Osteoblast (primary cell): ENCODE data around the gene AATK. TPM values are rescaled to one million over a fixed set of nuclear protein-coding genes. Genes with fewer than 3 reads are reported as not detected.
A peak's percentile ranks its signal among the peaks of the same experiment; 100 is the strongest.
"Not testable (repeated sequence)": the region's sequence is repeated elsewhere in the genome, so short reads cannot be mapped to it uniquely, and the experiment has no call there.

Experiments
- DNase-seq: peaks from one replicate; pipeline ENCODE4 v3.0.0; 2011; ENCODE audit warnings: low spot score, mixed read lengths; ENCODE audit not compliant: insufficient read length; ENCODE audit errors: missing footprints
- H2AFZ ChIP-seq: 2 replicates; pipeline ENCODE4 v1.6.0; 2011; ENCODE audit warnings: mild to moderate bottlenecking, low read length
- H3K27ac ChIP-seq: 2 replicates; pipeline ENCODE4 v1.5.1; 2011; ENCODE audit warnings: mild to moderate bottlenecking, low read depth, low read length, moderate library complexity
- H3K27me3 ChIP-seq: 2 replicates; pipeline ENCODE4 v1.6.0; 2012; ENCODE audit warnings: mild to moderate bottlenecking, control low read depth, inconsistent platforms, low read length, moderate library complexity; ENCODE audit not compliant: insufficient read depth
- H3K36me3 ChIP-seq: 2 replicates; pipeline ENCODE4 v1.5.1; 2011; ENCODE audit warnings: mild to moderate bottlenecking, low read length, control low read depth, moderate library complexity; ENCODE audit not compliant: insufficient read depth
- H3K4me1 ChIP-seq: 2 replicates; pipeline ENCODE4 v1.5.1; 2011; ENCODE audit warnings: mild to moderate bottlenecking, low read length, control low read depth, moderate library complexity; ENCODE audit not compliant: insufficient read depth
- H3K4me2 ChIP-seq: 2 replicates; pipeline ENCODE4 v1.6.0; 2011; ENCODE audit warnings: mild to moderate bottlenecking, low read length; ENCODE audit not compliant: insufficient read depth
- H3K4me3 ChIP-seq: fragments of 200-600 bp; sonication (generic); 3 replicates; pipeline ENCODE4 v1.5.1; 2012; ENCODE audit warnings: mild to moderate bottlenecking, low read length, inconsistent platforms; ENCODE audit not compliant: insufficient read depth
- H3K79me2 ChIP-seq: 2 replicates; pipeline ENCODE4 v1.6.0; 2012; ENCODE audit warnings: mild to moderate bottlenecking, low read length, control low read depth, inconsistent platforms; ENCODE audit not compliant: insufficient read depth
- H3K9me3 ChIP-seq: 2 replicates; pipeline ENCODE4 v1.5.1; 2011; ENCODE audit warnings: low read depth, low read length, control low read depth
- H4K20me1 ChIP-seq: 2 replicates; pipeline ENCODE4 v1.6.0; 2012; ENCODE audit warnings: mild to moderate bottlenecking, low read length, control low read depth; ENCODE audit not compliant: insufficient read depth
- total RNA-seq: library from RNA; depleted of rRNA; stranded (reverse); fragments of >200 nt; gene quantifications from 2 replicates; pipeline ENCODE4 v1.2.3, GENCODE V29; 2012
- TF ChIP-seq, protein P1 (sequence below): IDR thresholded peaks from 2 replicates; pipeline ENCODE4 v1.5.1; 2011; ENCODE audit warnings: mild to moderate bottlenecking, low read depth, low read length, moderate library complexity; ENCODE audit errors: extremely low read depth

AATK gene
- total RNA-seq, 1 donor = under 0.01 TPM

DNA sequence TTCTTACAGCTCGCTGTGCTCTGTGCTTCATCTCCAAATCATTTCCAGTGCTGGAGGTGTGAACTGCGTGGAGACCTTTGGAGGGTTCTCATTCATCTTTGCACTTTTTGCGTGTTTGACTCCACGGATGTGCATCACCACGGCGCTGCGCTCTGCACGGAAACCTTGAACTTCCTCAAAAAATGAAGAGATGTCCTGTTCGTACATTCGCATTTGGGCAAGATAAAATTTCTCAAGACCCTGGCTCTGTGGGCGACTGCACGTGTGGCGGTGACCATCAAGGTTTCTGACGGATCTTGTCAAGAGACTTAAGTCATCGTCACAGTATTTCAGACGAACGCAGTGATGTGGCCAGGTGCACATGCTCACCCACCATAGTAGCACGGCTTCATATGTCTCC lies 11.1 kb downstream of the AATK start:
- H4K20me1 ChIP-seq = no peaks in the 10 kb centered on the region
- no peaks in the 10 kb centered on the region for H3K36me3 ChIP-seq
- no peak for DNase-seq
- no peaks in the 10 kb centered on the region for H3K79me2 ChIP-seq
- H3K9me3 ChIP-seq = no peaks in the 10 kb centered on the region
- H3K27me3 ChIP-seq = no peaks in the 10 kb centered on the region
- no peaks in the 10 kb centered on the region for H3K4me1 ChIP-seq
- no peak overlapping the region for H2AFZ ChIP-seq
- no peak overlapping the region for H3K4me2 ChIP-seq
- no peak overlapping the region for H3K4me3 ChIP-seq
- no peak overlapping the region for H3K27ac ChIP-seq
- TF ChIP-seq, protein P1, sequence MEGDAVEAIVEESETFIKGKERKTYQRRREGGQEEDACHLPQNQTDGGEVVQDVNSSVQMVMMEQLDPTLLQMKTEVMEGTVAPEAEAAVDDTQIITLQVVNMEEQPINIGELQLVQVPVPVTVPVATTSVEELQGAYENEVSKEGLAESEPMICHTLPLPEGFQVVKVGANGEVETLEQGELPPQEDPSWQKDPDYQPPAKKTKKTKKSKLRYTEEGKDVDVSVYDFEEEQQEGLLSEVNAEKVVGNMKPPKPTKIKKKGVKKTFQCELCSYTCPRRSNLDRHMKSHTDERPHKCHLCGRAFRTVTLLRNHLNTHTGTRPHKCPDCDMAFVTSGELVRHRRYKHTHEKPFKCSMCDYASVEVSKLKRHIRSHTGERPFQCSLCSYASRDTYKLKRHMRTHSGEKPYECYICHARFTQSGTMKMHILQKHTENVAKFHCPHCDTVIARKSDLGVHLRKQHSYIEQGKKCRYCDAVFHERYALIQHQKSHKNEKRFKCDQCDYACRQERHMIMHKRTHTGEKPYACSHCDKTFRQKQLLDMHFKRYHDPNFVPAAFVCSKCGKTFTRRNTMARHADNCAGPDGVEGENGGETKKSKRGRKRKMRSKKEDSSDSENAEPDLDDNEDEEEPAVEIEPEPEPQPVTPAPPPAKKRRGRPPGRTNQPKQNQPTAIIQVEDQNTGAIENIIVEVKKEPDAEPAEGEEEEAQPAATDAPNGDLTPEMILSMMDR = no peak

DNA sequence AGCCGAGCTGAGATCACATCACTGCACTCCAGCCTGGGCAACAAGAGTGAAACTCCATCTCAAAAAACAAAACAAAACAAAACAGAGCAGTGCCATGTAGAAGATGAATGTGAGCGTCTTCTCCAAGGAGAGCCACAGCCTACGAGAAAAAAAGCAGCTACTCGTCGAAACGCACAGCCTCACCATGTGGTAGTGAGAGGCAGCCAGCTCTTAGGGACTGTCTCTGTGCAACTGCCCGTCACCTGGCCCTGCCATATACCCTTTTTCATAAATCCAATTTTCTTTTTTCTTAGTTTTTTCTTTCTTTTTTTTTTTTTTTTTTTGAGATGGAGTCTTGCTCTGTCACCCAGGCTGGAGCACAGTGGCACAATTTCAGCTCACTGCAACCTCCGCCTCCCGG lies 12.0 kb downstream of the AATK start:
- H3K4me1 ChIP-seq, H3K4me2 ChIP-seq, DNase-seq, H3K9me3 ChIP-seq, H4K20me1 ChIP-seq, H3K36me3 ChIP-seq, H2AFZ ChIP-seq, H3K4me3 ChIP-seq, H3K27me3 ChIP-seq, H3K27ac ChIP-seq, H3K79me2 ChIP-seq: not testable (repeated sequence)

DNA sequence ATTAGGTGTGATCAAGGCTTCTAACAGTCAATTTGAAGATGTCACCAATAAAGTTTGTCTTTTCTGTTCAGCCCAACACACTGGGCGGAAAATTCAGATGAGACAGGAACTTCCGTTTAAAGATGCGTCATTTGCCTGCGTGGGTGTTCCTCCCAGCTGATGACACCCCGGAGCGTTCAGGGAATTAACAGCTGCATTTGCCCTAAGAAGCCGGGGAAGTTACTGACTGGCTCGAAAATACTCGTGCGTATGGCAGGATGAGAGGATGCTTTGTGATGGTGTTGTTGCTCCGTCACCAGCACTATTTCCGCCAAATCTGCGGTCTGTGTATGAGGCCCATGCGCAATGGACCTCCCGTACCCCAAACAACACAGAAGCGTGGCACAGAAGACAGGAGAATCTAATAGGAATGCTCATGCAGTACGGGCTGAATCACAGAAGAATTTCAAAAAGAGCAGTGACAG lies 12.6 kb downstream of the AATK start:
- Histone ChIP-seq H3K27ac (no peak overlapping the region), H2AFZ (no peak overlapping the region), H3K4me3 (no peak overlapping the region), H3K9me3 (no peaks in the 10 kb centered on the region), H3K27me3 (no peaks in the 10 kb centered on the region), H4K20me1 (no peaks in the 10 kb centered on the region), H3K4me1 (no peaks in the 10 kb centered on the region), H3K36me3 (no peaks in the 10 kb centered on the region), H3K79me2 (no peaks in the 10 kb centered on the region), H3K4me2 (peak overlapping the region; percentile 1)
- no peak for DNase-seq
- TF ChIP-seq, protein P1 = no peak

- Histone ChIP-seq H3K4me1 (no peaks in the 10 kb centered on the region), H3K36me3 (no peaks in the 10 kb centered on the region), H3K79me2 (no peaks in the 10 kb centered on the region), H4K20me1 (no peaks in the 10 kb centered on the region), H2AFZ (no peak overlapping the region), H3K9me3 (no peaks in the 10 kb centered on the region), H3K4me3 (no peak overlapping the region), H3K4me2 (no peak overlapping the region), H3K27ac (no peak overlapping the region), H3K27me3 (no peaks in the 10 kb centered on the region)
- no peak for DNase-seq
- TF ChIP-seq, protein P1 = no peak
These were observed 13.7 kb downstream of the AATK start for GRCh38 chr17:81152288-81152828.
